Activated CD8-positive, alpha-beta memory T cell treated with anti-CD3 and anti-CD28 coated beads, Interleukin-2, amount 50 U/mL, for 1 hour (primary cell): ENCODE data around the gene MAP2K3.
"Not testable (repeated sequence)": the region's sequence is repeated elsewhere in the genome, so short reads cannot be mapped to it uniquely, and the experiment has no call there.

Experiments
- DNase-seq: peaks from one replicate; pipeline ENCODE4 v3.0.0-alpha.2; 2020; ENCODE audit errors: extremely low read depth

The MAP2K3 gene

DNA sequence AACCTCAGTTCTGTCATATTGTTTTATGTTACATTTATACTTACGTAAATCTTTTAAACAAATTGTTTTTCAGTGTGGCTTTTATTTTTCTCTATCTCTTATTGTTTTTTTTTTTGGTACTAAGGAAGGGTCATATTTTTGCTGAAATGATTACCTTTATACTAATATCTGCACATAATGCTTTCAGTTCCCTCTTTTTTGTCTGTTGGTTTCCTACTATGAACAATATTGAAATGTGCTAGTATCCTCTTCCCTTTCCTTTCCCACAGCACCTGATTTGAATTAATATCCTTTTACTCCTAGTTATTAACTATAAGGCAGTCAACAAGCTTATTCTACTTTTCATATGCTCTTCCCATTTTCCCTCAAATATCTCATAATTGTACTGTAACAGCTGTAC lies 43.4 kb downstream of the MAP2K3 start:
- DNase-seq: not testable (repeated sequence)

DNA sequence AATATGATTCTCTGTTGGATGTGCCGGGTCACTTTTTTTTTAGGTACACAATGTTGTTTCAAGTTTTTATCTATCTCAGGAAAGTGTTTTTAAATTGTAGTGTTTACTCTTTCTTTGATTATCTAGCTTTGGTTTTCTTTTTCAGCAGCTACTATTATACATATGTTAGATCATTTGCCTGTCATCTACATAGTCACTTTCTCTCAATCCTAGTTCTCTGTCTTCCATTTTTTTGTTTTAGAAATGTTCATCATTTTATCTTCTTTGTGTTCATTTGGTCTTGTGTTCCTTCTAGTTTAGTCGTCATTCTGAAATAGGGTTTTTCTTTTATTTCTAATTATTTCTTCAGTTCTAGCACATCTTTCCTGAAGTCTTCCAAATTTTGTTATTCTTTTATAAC lies 44.3 kb downstream of the MAP2K3 start:
- DNase-seq: not testable (repeated sequence)

DNA sequence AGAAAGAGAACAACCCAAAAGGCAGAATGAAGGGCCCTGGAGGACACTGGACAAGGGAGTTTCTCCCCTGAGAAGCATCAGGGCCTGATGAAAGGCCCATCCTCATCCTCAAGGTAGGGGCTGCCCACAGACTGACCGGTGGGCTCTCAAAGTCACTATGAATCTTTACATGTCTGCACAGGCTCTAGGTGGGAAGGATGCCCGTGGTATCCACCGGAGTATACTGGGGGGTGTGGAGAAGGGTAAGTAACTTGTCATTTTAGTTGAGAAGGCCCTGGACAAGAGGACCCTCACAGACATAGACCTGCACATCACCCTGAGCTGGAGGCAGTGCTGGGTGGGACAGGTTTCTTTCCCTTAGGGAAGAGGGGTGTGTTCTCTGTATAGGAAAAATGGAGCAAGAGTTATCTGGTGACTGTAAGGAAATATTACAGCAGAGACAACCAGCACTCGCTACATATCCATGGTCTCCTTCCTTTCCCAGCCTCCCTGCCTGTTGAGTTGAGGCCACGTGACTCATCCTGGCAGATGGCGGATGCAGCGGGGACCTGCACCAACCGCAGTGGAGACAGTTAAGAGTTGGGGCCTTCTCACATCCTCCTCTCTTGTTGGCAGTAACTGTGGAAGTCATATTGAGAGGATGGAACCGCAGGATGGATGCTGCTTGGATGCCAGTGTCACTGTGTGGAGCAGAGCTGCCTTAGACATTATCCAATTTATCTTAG lies 46.1 kb downstream of the MAP2K3 start:
- no peak for DNase-seq

DNA sequence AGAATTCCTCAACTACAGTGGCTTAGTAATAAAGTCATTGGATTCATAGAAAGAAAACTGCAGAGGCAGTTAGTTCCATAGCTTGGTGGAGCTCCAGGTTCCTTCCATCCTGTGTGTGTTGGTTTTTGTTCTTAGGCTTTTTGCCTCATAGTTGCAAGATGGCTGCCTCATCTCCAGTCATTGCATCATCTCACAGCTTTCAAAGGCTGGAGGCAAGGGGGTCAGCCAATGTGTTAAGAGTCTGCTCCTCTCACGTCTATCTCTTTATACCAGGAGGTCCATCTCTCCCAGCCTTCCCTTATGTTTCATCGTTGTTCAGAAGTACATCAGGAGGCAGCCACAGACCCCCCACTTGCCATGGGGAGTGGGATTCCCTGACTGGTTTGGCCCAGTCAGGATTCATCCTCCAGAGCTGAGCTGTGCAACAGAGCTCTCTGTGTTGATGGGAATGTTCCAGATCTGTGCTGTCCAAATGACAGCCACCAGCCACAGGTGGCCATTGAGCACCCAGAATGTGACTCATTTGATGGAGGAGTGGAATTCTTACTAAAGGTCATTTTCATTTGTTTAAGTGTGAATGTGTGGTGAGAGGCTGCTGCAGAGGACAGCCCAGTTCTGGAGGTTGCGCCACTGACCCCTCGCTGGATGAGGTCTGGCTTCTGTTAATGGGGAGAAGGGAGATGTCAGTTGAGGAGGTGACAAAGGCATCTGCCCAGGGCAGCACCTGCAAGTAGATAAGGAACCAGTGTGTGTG lies 52.2 kb downstream of the MAP2K3 start:
- not testable (repeated sequence) for DNase-seq

DNA sequence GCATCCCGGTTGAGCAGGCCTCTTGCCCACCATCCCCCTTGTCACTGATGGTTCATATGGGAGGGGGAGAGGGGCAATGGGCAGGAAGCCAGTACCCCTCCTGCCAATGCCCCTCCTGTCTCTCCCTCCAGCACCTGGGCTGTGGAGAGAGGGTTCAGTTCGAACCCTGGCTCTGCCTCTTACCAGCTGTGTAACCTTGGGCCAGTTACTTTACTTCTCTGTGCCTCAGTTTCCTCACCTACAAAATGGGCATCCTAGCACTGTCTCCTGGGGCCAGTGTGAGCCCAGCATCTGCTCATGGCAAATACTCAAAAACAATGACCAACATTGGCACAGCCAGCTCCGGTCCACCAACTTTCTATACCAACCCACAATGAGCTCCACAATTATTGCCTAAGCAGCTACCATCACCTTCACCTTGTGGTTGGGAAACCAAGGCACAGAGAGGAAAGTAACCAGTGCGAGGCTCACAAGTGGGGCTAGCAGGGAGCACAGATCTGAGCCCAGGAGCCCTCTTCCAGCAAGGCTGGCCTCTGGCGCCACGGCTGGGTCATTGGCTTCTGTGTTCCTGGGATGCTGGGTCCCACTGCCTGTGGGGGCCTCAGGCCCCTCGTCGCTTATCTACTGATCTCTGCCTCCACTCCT lies 53.6 kb downstream of the MAP2K3 start:
- DNase-seq: not testable (repeated sequence)

DNA sequence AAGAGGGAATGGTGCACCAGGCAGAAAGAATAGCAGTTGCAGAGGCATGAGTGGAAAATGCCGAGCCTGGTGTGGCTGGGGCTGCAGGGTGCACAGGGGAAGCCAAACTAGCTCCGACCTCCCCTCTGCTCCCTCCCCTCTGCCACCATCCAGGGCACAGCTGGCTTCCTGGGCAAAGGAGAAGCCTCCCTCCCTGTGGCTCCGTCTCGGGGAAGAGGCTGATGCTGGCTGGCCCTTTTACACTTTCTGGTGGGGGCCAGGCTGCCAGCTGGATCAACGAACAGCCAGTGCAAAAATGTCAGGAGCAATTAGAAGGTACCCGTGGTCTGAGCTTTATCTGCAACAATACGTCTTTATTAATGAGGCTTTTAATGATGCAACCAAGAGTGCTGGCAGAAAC lies 54.5 kb downstream of the MAP2K3 start:
- no peak for DNase-seq

DNA sequence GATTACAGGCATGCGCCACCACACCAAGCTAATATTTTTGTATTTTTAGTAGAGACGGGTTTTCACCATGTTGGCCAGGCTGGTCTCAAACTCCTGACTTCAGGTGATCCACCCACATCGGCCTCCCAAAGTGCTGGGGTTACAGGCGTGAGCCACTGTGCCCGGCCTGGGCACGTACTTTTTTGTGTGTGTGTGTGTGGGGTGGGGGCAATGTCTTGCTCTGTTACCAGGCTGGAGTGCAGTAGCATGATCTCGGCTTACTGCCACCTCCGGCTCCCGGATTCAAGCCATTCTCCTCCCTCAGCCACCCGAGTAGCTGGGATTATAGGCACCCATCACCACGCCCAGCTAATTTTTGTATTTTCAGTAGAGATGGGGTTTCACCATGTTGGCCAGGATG lies 55.1 kb downstream of the MAP2K3 start:
- not testable (repeated sequence) for DNase-seq

DNA sequence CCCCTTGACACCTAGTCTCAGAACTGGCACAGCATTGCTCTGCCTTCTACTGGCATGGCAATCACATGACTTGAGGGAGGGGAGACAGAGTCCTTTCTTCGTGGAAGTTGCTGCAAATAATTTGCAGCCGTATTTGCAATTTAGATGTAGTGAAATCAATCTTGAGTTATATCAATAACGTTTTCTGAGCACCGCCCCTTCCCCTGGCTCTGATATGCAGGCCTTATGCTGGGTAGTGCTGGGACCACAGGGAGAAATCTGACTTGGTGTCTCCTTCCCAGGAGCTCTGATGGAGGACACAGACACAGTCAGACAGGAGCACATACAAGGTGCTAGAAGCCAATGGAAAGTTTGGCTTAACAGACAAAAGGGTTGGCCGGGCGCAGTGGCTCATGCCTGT lies 55.9 kb downstream of the MAP2K3 start:
- DNase-seq: not testable (repeated sequence)

DNA sequence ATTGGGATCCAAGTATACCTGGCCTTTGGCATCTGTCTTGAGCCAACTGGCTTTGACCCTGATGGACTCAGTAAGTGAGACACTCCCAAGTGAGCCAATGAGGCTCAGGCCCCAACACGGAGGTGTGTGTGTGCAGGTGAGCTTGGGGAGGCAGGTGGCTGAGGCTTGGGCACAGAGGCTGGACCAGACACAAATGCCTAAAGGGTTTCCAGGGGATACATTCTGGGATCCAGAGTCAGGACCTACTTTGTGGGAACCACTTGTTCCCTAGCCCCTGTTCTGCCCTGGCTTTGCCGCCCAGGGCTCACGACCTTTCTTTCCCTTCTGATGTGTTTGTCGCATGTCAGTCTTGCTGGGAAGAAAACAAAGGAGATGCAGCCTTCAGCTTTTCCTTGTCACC lies 56.8 kb downstream of the MAP2K3 start:
- not testable (repeated sequence) for DNase-seq

DNA sequence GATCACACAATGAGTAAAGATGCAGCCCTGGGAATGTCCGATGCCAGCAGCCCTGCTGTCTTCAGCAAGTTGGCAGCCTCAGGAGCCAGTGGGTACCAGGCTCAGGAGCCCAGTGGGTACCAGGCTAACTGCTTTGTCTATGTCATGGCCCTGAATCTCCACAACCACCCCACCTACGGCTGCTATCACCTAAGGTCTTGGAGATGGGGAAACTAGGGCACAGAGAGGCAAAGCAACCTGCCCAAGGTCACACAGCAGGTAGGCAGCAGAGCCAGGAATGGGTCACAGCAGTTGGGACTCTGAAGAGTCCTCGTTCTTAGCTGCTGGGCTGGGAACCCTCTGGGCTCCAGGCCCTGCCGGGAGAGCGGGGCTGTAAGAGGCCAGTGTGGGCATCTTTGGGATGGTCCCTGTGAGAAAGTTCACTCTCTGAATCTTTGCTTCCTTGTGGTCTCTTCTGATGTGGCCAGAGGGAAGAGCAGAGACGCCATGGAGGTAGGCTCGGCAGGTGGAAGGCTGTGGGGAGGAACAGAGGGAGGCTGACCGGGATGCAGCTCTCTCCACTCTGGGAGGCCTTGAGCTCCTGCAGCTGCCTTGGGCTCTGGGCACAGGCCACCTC lies 57.5 kb downstream of the MAP2K3 start:
- not testable (repeated sequence) for DNase-seq

DNA sequence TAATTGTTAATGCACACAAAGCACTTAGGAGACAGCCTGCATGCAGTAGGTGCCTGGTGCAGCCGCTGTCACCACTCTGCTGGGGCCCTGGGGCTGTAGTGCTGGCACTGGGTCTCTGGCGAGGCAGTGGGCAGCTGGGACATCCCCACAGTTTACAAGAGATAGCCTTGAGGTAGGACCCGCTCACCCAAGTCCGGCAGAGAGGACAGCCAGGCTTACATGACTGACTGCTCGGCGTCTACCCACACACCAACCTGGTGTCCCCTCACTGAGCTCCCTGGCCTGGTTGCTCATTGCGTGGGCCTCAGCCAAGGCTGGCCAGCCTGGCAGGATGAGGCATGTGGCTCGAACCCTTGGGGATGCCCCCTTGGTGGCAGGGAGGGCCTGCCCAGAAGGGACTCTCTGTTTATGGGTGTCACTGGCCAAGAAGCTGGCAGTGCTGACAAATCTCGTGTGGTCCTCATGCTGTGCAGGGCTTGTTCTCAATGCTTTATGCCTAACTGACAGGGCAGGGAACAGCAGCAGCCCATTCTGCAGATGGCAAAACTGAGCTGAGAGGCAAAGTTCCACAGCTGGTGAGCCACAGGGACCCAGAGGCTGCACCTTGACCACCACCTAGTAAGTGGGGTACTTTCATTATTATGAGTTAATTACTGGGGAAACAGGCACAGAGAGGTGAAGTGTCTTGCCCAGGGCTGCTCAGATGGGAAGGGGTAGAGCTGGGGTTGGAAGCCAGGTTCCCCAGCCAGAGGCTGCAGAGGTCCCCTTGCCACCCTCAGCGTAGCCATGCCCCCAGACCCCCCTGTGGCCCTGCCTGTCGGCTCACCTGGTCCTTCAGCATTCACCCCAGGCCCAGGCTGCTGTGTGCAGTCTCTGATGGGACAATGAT lies 58.8 kb downstream of the MAP2K3 start:
- DNase-seq: not testable (repeated sequence)

DNA sequence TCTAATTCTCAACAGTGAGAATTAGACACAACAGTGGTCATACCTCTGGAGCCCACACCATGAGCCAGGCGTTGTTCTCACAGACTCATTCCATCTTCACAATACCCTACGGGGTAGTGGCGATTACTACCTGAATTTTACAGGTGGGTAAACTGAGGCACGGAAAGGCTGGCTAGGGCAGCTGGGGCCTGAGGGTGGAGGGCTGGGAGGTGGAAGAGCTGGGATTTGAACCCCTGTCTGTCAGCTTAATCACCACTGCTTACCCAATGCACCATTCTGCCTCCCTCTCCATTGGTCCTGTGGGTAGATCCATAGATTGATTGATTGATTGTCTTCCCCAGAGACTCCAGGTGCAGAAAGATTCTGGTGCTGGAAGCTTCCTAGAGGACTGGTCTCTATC lies 60.3 kb downstream of the MAP2K3 start:
- not testable (repeated sequence) for DNase-seq

DNA sequence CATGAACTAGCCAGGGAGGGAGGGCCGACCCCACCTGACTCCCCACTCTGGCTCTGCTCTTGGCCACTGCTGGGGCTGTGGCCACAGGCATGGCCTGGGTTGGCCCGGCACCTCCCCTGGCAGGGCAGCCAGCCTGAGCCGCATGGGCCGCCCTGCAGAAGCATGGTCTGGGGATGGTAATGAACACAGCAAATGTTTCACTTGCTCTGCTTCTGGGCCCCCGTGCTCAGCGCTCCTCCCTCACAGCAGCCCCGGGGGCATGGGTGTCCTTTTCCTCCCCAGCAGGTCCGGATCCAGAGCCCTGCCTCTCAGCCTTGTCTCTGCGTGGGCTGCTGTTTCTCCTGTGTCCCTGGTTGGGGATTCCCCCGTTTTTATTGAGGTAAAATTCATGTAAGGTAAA lies 60.7 kb downstream of the MAP2K3 start:
- no peak for DNase-seq

DNA sequence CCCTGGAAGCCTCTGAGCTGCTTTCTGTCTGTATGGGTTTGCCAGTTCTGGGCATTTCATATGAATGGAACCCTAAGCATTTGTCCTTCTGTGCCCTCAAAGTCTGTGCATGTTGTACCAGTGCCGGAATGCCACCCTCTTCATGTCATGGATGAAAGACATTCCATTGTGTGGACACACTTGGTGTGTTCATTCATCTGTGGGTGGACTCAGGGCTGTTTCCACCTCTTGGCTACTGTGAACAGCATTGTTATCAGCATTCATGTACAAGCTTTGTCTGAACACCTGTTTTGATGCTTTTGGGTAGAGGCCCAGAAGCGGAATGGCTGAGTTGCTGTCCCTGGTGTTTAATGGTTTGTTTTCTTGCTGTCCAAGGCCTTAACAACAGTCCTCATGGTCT lies 61.6 kb downstream of the MAP2K3 start:
- not testable (repeated sequence) for DNase-seq

DNA sequence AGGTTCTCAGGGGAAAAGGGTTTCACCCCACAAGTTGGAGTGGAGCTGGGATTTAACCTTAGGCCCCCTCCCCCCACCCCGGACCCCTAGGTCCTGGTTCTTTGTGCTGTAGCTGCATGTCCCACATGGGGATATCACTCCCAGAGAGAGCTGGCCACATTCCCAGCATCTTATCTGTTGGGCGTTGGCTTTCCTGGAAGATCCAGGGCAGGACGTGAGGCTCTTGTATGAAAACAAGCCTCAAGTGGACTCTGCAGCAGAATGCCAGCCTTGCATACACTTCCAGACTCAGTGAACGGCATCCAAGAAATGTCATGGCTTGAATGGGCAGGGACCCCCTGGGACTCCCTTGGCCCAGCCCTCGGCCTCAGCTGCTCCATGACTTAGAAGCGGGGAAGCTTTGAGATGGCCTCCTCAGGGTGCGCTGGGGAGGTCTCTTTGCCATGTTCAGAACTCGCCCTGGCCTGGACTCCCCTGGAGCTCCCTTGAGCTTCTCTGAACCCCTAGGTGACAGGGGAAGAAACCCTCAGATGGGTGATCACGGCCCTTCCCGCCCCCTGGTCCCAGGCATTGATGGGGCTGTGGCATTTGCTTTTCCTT lies 62.2 kb downstream of the MAP2K3 start:
- DNase-seq: not testable (repeated sequence)

DNA sequence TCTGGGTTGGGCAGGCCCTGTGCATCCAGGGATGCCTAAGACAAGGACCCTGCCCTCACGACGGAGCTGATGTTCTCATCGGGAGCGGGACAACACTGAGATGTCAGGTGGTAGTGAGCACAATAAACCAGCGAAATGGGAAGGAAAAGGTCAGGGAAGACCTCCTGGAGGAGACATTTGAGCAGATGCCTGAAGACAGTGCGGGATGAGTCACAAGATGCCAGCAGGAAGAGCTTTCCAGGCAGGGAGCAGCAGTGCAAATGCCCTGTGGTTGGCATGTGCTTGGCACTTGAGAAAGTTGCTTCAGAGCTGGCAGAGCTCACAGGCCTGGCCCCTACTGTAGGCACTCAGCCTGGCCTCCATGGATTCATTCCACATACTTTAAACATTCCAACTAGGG lies 63.1 kb downstream of the MAP2K3 start:
- DNase-seq: not testable (repeated sequence)

DNA sequence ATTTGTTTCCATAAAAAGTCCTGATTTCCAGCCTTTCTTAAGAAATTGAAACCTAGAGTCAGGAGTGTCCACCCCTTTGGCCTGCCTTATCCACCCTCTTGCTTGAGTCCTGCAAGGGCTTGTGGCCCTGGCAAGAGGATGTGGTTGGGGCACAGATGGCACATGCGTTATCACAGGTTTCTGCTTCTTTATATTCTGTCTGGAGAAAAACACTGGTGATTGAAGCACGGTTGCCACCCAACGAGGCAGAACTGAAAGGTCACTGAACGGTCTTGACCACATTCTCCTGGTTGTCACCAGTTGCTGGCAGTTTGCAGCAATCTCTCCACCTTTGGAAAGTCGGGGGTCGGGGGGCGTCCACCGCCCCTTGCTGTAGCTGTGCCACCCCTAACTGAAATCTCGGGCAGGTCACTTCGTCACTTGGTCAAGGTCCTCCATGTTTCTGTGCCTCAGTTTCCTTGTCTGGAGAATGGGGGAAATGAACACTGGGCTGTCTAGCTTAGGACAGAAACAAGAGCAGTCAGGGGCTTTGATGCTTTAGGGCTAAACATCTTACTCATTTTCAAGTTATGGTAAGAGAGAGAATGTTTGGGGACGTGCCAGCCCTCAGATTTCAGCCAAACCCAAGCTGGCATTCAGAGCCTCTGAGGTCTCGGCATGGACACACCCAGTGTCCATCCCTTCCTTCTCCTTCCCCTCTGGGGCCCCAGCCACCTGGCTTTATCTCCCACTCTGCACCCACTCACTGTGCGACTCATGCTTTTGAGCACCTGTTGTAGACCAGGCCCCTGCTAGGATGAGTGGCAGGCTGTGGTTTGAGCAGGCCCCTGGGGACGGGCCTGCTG lies 63.8 kb downstream of the MAP2K3 start:
- not testable (repeated sequence) for DNase-seq

DNA sequence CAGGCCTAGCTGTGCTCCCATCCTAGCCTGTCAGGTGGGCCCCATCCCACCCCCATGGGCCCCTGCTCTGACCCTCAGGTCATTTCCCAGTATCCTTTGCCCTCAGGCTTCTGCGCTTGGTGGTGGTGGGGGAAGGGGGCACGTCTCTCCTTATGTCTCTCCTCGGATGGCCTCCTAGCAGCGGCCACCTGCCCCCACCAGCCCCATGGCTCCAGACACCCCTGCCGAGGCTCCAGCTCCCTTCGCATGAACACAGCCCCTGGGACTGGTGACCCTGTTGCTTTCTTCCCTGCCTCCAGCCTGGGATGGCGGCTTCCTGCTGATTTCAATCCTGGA lies 64.4 kb downstream of the MAP2K3 start:
- not testable (repeated sequence) for DNase-seq

DNA sequence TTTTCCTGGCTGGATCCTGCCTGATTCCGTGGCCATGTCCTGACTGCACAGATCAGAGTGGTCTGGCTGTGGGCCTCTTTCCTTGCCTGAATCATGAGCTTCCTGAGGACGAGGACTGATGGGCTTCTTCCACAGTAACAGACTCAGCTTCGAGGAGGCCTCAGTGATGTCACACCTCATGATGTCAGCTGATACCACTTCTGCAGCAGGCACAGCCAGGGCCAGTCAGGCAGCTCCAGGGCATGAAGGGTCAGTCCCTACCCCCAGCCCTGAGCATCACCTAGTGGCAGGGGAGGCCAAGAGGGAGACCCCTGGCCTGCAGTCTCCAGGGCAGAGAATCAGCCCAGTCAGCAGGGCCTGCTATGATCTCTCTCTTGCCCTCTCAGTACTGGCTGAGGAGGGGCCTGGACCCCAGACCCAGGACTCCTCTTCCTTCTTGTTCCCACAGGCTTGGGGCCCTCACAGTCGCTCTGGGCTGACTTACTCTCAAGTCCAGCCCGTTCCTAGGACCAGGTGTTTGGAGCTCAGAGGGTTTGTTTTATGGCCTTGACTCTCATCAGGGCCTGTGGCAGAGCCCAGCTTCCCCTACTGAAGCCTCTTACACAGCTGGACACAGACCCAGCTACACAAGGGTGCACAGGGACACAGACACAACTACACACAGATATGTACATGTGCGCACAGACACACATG lies 65.0 kb downstream of the MAP2K3 start:
- DNase-seq: not testable (repeated sequence)
